Activated effector memory CD4-positive, alpha-beta T cell treated with anti-CD3 and anti-CD28 coated beads, Interleukin-2, amount 50 U/mL, for 16 hours (primary cell): ENCODE measurements around the gene ZNF358.

Experiments
- DNase-seq: peaks from one replicate; pipeline ENCODE4 v3.0.0-alpha.2; 2020

The ZNF358 gene

DNA sequence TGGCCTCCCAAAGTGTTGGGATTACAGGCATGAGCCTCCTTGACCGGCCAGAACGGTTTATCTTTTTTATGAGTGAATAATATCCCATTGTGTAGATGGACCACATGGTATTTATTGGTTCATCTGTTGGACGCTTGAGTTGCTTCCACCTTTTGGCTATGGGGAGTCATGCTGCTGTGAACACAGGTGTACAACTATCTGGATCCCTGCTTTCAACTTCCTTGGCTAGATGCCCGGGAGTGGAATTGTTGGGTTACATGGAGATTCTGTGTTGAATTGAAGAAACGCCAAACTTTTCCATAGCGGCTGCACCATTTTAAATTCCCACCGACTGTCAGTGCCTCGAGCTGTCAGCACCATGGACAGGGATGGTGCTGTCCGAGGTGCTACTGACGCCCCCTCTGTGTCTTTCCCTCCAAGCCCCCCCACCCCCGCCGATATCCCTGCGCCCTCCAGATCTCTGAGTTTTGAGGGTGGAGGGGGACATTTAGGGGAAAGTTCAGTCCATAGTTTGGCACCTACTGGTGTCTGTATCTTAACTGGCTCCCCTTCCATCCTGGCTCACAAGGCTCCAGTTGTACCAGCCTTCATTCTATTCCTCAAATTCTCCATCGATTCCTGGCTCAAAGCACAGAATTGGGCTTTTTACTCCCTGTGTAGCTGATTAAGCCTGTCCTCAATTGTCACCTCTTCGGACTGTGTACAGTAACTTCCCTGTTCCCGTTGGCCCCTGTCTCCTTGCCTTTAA is 46.9 kb downstream of the ZNF358 start:
- DNase-seq: no peak

DNA sequence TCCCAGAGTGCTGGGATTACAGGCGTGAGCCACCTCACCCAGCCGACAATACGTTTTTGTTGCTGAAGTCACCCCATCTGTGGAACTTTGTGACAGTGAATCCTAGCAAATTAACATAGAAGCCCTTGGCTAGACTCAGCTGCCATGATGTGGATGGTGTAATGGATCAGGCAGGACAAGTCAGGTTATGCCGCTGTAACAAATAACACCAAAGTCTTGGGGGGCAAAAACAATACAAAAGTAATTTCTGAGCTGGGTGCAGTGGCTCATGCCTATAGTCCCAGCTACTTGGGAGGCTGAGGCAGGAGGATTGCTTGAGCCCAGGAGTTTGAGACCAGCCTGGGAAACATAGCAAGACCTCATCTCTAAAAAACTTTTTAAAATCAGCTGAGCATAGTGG is 49.0 kb downstream of the ZNF358 start:
- DNase-seq: no peak

DNA sequence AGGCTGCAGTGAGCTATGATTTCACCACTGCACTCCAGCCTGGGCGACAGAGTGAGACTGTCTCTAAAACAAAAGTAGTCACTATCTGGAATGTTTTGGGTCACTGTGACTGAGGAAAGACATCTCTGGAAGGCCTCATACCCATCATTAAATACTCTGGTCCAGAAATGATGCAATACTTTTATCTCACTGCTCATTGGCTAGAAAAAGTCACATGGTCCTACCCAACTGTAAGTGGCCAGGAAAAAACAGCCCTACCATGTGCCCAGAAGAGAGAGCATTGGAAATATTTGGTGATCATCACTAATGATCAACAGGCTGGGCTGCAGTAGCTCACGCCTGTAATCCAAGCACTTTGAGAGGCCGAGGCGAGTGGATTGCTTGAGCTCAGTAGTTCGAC is 49.4 kb downstream of the ZNF358 start:
- DNase-seq: no peak
